ENCODE measurements around the gene C12orf54.
"Not testable (repeated sequence)": the region's sequence is repeated elsewhere in the genome, so short reads cannot be mapped to it uniquely, and the experiment has no call there.

Gene C12orf54

GRCh38 chr12:48459259-48459658 lies 23.0 kb upstream of the C12orf54 start:
- Histone ChIP-seq H3K9me3 (ENCODE audit: insufficient read depth, low read depth, low read length) (no peaks in the 10 kb centered on the region), H4K20me1 (ENCODE audit: insufficient read depth, low read length, poor library complexity, severe bottlenecking) (no peaks in the 10 kb centered on the region), H3K4me3 (ENCODE audit: low read length, poor library complexity, severe bottlenecking) (no peak overlapping the region)

GRCh38 chr12:48469027-48469426 lies 13.3 kb upstream of the C12orf54 start:
- H4K20me1 ChIP-seq (ENCODE audit: insufficient read depth, low read length, poor library complexity, severe bottlenecking); H3K4me2 ChIP-seq (ENCODE audit: low read depth, low read length, poor library complexity, severe bottlenecking); H3F3A ChIP-seq (ENCODE audit: low read depth); H3K36me3 ChIP-seq (ENCODE audit: insufficient read depth, low read length); H3K9ac ChIP-seq (ENCODE audit: low read depth, low read length, poor library complexity, severe bottlenecking); H3K27me3 ChIP-seq (ENCODE audit: insufficient read depth, low read length, poor library complexity, severe bottlenecking); H2AFZ ChIP-seq (ENCODE audit: low read length); H3K79me2 ChIP-seq (ENCODE audit: insufficient read depth, low read length); H3K9me2 ChIP-seq (replicated peaks; ENCODE audit: low read depth, low read length); H3K4me3 ChIP-seq (ENCODE audit: low read length, poor library complexity, severe bottlenecking); H3K4me1 ChIP-seq (ENCODE audit: insufficient read depth, low read length, poor library complexity, severe bottlenecking): not testable (repeated sequence)
- H3K9me3 ChIP-seq (ENCODE audit: insufficient read depth, low read depth, low read length): peaks cover 13% of the 10 kb centered on the region

More at GRCh38 chr12:48459259-48459658, 23.0 kb upstream of the C12orf54 start:
- Histone ChIP-seq H2AFZ (ENCODE audit: low read length) (no peak overlapping the region), H3K9ac (ENCODE audit: low read depth, low read length, poor library complexity, severe bottlenecking) (no peak overlapping the region), H3K27me3 (ENCODE audit: insufficient read depth, low read length, poor library complexity, severe bottlenecking) (no peaks in the 10 kb centered on the region), H3K4me2 (ENCODE audit: low read depth, low read length, poor library complexity, severe bottlenecking) (no peak overlapping the region), H3K4me1 (ENCODE audit: insufficient read depth, low read length, poor library complexity, severe bottlenecking) (no peaks in the 10 kb centered on the region), H3K9me2 (replicated peaks; ENCODE audit: low read depth, low read length) (no peaks in the 10 kb centered on the region), H3K79me2 (ENCODE audit: insufficient read depth, low read length) (no peaks in the 10 kb centered on the region), H3K36me3 (ENCODE audit: insufficient read depth, low read length) (no peaks in the 10 kb centered on the region), H3F3A (ENCODE audit: low read depth) (no peaks in the 10 kb centered on the region)
- no peak for TF ChIP-seq CTCF (conservative IDR thresholded peaks at IDR 0.05; ENCODE audit: low read length)
- no peak for TF ChIP-seq EZH2phosphoT487 (IDR thresholded peaks at IDR 0.05; ENCODE audit: borderline replicate concordance)

- Histone ChIP-seq H3K27me3 (ENCODE audit: insufficient read depth, low read length, poor library complexity, severe bottlenecking) (no peaks in the 10 kb centered on the region), H3K79me2 (ENCODE audit: insufficient read depth, low read length) (no peaks in the 10 kb centered on the region), H3F3A (ENCODE audit: low read depth) (no peaks in the 10 kb centered on the region), H3K4me3 (ENCODE audit: low read length, poor library complexity, severe bottlenecking) (no peak within 1 kb of the TSS), H3K9me3 (ENCODE audit: insufficient read depth, low read depth, low read length) (peaks cover 13% of the 10 kb centered on the region), H3K9me2 (replicated peaks; ENCODE audit: low read depth, low read length) (no peaks in the 10 kb centered on the region), H3K4me2 (ENCODE audit: low read depth, low read length, poor library complexity, severe bottlenecking) (no peak within 1 kb of the TSS), H4K20me1 (ENCODE audit: insufficient read depth, low read length, poor library complexity, severe bottlenecking) (no peaks in the 10 kb centered on the region), H3K4me1 (ENCODE audit: insufficient read depth, low read length, poor library complexity, severe bottlenecking) (no peaks in the 10 kb centered on the region), H2AFZ (ENCODE audit: low read length) (no peak within 1 kb of the TSS), H3K36me3 (ENCODE audit: insufficient read depth, low read length) (no peaks in the 10 kb centered on the region), H3K9ac (ENCODE audit: low read depth, low read length, poor library complexity, severe bottlenecking) (no peak within 1 kb of the TSS)
- TF ChIP-seq EZH2phosphoT487 (IDR thresholded peaks at IDR 0.05; ENCODE audit: borderline replicate concordance): no peak
- no peak for TF ChIP-seq CTCF (conservative IDR thresholded peaks at IDR 0.05; ENCODE audit: low read length)
Measured at GRCh38 chr12:48472259-48472658, 10.0 kb upstream of the C12orf54 start, which contains the start of gene ANP32D. Gene ANP32D (plus strand): TSS chr12:48472559. CDS start chr12:48472665, 106 bp downstream.

- no peaks in the 10 kb centered on the region for H4K20me1 ChIP-seq (ENCODE audit: insufficient read depth, low read length, poor library complexity, severe bottlenecking)
- H3F3A ChIP-seq (ENCODE audit: low read depth): no peaks in the 10 kb centered on the region
- no peaks in the 10 kb centered on the region for H3K36me3 ChIP-seq (ENCODE audit: insufficient read depth, low read length)
- H3K4me2 ChIP-seq (ENCODE audit: low read depth, low read length, poor library complexity, severe bottlenecking): no peak overlapping the region
- H3K9me2 ChIP-seq (replicated peaks; ENCODE audit: low read depth, low read length): no peaks in the 10 kb centered on the region
- TF ChIP-seq CTCF (conservative IDR thresholded peaks at IDR 0.05; ENCODE audit: low read length) (no peak), EZH2phosphoT487 (IDR thresholded peaks at IDR 0.05; ENCODE audit: borderline replicate concordance) (no peak)
- H3K27me3 ChIP-seq (ENCODE audit: insufficient read depth, low read length, poor library complexity, severe bottlenecking): no peaks in the 10 kb centered on the region
- no peak overlapping the region for H3K4me3 ChIP-seq (ENCODE audit: low read length, poor library complexity, severe bottlenecking)
- no peaks in the 10 kb centered on the region for H3K4me1 ChIP-seq (ENCODE audit: insufficient read depth, low read length, poor library complexity, severe bottlenecking)
- H3K9me3 ChIP-seq (ENCODE audit: insufficient read depth, low read depth, low read length): peaks cover 13% of the 10 kb centered on the region
- no peaks in the 10 kb centered on the region for H3K79me2 ChIP-seq (ENCODE audit: insufficient read depth, low read length)
- no peak overlapping the region for H3K9ac ChIP-seq (ENCODE audit: low read depth, low read length, poor library complexity, severe bottlenecking)
- no peak overlapping the region for H2AFZ ChIP-seq (ENCODE audit: low read length)
Measured at GRCh38 chr12:48473061-48473460, 9.2 kb upstream of the C12orf54 start.

GRCh38 chr12:48474497-48474896 lies 7.8 kb upstream of the C12orf54 start:
- not testable (repeated sequence) for H3K4me2 ChIP-seq (ENCODE audit: low read depth, low read length, poor library complexity, severe bottlenecking); H3K4me3 ChIP-seq (ENCODE audit: low read length, poor library complexity, severe bottlenecking); H3K9me3 ChIP-seq (ENCODE audit: insufficient read depth, low read depth, low read length); H4K20me1 ChIP-seq (ENCODE audit: insufficient read depth, low read length, poor library complexity, severe bottlenecking); H3F3A ChIP-seq (ENCODE audit: low read depth); H3K9me2 ChIP-seq (replicated peaks; ENCODE audit: low read depth, low read length); H3K36me3 ChIP-seq (ENCODE audit: insufficient read depth, low read length); H3K27me3 ChIP-seq (ENCODE audit: insufficient read depth, low read length, poor library complexity, severe bottlenecking); H2AFZ ChIP-seq (ENCODE audit: low read length); H3K4me1 ChIP-seq (ENCODE audit: insufficient read depth, low read length, poor library complexity, severe bottlenecking); H3K79me2 ChIP-seq (ENCODE audit: insufficient read depth, low read length); H3K9ac ChIP-seq (ENCODE audit: low read depth, low read length, poor library complexity, severe bottlenecking)
